GM12891 (cell line): Measurements from ENCODE around the gene RASGRF2.

Experiments used
- POLR2A ChIP-seq: IDR thresholded peaks from 2 replicates; pipeline ENCODE4 v1.6.1; 2011; ENCODE audit warnings: low read depth, low read length, control low read depth
- POLR2AphosphoS5 ChIP-seq: IDR thresholded peaks from 2 replicates; pipeline ENCODE4 v1.6.1; 2011; ENCODE audit warnings: low read depth, low read length, control low read depth
- POU2F2 ChIP-seq: IDR thresholded peaks from 2 replicates; pipeline ENCODE4 v1.6.1; 2011; ENCODE audit warnings: low read depth, mild to moderate bottlenecking, control low read depth, low read length, moderate library complexity
- SPI1 ChIP-seq: IDR thresholded peaks from 2 replicates; pipeline ENCODE4 v1.6.1; 2011; ENCODE audit warnings: low read depth, low read length, control low read depth
- TAF1 ChIP-seq: IDR thresholded peaks from 2 replicates; pipeline ENCODE4 v1.6.1; 2011; ENCODE audit warnings: low read depth, low read length, control low read depth

- TF ChIP-seq POLR2AphosphoS5 (no peak), SPI1 (no peak), POLR2A (no peak), TAF1 (no peak), POU2F2 (no peak)
Measured at GRCh38 chr5:81230416-81230815, 270.3 kb downstream of the RASGRF2 start.
